Fibroblast of villous mesenchyme (primary cell): ENCODE results near the gene NCAM2. TPM values are rescaled to one million over a fixed set of nuclear protein-coding genes. Genes with fewer than 3 reads are reported as not detected.
A peak's percentile ranks its signal among the peaks of the same experiment; 100 is the strongest.

ENCODE experiments used
- DNase-seq: peaks from one replicate; pipeline ENCODE4 v3.0.0-alpha.2; 2010; ENCODE audit warnings: low read depth
- H3K4me3 ChIP-seq: 2 replicates; pipeline ENCODE4 v1.5.1; 2011; ENCODE audit warnings: low read depth, mild to moderate bottlenecking, low read length
- total RNA-seq: library from RNA; depleted of rRNA; stranded (reverse); fragments of >200 nt; gene quantifications from 2 replicates; pipeline ENCODE4 v1.2.3, GENCODE V29; 2012
- TF ChIP-seq, protein P1 (sequence below): IDR thresholded peaks from 2 replicates; pipeline ENCODE4 v1.5.1; 2012; ENCODE audit warnings: low read depth, mild to moderate bottlenecking, low read length; ENCODE audit not compliant: insufficient read depth

The NCAM2 gene
- total RNA-seq, 1 donor: 5.2 TPM

DNA sequence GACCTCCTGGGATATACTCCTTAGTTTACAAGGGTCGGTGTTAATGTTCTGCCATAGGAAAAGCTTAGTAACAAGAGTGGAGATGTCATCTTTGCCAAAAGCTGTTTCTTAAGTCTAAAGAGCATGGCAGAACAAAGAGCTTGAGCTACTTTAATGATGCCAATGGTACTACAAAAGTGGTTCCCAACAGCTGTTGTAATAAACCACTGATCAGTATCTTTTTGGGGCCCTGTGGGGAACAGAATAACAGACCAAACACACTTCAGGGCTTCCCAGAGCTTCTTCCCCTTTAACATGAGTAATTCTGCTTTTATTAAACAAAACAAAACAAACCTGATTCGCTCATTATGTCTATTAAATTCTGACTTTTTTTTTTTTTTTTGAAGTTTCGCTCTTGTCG is 116.3 kb downstream of the NCAM2 start:
- TF ChIP-seq, protein P1, sequence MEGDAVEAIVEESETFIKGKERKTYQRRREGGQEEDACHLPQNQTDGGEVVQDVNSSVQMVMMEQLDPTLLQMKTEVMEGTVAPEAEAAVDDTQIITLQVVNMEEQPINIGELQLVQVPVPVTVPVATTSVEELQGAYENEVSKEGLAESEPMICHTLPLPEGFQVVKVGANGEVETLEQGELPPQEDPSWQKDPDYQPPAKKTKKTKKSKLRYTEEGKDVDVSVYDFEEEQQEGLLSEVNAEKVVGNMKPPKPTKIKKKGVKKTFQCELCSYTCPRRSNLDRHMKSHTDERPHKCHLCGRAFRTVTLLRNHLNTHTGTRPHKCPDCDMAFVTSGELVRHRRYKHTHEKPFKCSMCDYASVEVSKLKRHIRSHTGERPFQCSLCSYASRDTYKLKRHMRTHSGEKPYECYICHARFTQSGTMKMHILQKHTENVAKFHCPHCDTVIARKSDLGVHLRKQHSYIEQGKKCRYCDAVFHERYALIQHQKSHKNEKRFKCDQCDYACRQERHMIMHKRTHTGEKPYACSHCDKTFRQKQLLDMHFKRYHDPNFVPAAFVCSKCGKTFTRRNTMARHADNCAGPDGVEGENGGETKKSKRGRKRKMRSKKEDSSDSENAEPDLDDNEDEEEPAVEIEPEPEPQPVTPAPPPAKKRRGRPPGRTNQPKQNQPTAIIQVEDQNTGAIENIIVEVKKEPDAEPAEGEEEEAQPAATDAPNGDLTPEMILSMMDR: no peak
- H3K4me3 ChIP-seq: no peak overlapping the region
- no peak for DNase-seq

DNA sequence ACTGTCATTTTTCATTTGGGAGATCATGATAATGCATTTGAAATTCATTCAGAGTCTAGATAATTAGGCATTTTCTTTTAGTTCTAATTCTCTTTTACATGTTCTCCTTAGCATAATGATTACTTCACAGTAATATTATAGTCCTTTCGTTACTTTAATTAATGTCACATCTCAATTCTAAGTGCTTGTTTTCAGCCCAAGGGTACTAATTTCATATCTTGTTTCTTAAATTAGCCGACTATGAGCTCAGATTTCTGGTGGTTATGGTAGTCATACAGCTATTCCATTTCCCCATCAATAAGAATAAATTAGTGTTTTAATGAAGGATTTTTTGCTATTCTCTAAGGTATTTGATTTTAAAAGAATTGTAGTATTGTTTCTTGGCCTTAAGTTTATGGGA is 120.9 kb downstream of the NCAM2 start:
- TF ChIP-seq, protein P1: no peak
- DNase-seq: no peak
- no peak overlapping the region for H3K4me3 ChIP-seq

DNA sequence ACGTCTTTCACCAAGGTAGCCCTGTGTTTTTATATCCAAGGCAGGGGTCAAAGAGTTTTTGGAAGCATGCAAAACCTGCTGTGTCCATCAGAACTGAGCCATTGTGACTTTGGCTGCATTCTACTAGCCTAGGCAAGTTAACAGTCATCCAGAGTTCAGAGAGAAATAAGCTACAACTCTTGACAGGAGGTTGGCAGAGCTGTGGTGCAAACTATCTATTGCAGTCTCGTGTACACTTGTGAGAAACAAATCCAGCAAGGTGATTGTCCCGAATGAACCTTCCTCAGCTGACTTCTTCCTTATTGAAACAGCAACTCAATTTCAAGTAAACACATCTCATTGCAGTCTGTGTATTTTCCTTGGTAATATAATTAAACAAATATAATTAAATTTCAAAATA is 124.5 kb downstream of the NCAM2 start:
- TF ChIP-seq, protein P1: no peak
- no peak overlapping the region for H3K4me3 ChIP-seq
- no peak for DNase-seq

DNA sequence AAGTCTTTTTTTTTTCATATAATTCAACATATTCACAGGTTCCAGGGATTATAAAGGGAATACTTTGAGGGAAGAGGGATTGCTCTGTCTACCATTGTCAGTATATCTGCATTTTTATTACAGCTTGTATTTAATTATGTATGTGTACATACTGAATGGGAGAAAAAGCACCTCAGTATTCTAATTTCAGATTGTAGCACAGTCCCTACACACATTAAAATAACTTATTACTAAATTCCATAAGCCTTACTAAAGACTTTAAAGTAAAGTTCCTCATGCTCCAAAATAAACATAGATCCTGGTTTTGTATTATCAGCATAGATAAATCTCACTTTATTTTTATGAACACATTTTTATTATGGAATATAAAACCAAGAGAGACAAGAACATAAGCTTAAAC is 134.2 kb downstream of the NCAM2 start:
- no peak for DNase-seq
- TF ChIP-seq, protein P1: no peak
- no peak overlapping the region for H3K4me3 ChIP-seq

DNA sequence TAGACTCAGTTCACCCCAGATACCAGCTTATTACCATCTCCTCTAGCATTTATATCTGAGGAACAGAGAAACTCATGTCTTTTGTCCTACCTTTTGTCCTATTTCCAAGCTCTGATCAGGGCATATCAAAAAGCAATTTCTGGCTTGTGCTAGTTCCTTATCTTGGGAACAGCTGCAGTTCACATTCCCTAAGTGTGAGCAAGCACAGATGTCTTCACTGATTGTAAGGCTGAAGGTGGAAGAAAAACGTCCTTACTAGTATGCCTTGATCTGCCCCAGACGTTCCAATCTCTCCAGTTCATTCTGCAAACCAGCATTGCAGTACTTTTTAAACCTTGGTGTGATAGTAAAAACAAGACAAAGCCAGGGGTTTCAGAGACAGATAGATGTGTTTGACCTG is 139.8 kb downstream of the NCAM2 start:
- DNase-seq: peak; percentile 27
- TF ChIP-seq, protein P1: no peak
- no peak overlapping the region for H3K4me3 ChIP-seq

DNA sequence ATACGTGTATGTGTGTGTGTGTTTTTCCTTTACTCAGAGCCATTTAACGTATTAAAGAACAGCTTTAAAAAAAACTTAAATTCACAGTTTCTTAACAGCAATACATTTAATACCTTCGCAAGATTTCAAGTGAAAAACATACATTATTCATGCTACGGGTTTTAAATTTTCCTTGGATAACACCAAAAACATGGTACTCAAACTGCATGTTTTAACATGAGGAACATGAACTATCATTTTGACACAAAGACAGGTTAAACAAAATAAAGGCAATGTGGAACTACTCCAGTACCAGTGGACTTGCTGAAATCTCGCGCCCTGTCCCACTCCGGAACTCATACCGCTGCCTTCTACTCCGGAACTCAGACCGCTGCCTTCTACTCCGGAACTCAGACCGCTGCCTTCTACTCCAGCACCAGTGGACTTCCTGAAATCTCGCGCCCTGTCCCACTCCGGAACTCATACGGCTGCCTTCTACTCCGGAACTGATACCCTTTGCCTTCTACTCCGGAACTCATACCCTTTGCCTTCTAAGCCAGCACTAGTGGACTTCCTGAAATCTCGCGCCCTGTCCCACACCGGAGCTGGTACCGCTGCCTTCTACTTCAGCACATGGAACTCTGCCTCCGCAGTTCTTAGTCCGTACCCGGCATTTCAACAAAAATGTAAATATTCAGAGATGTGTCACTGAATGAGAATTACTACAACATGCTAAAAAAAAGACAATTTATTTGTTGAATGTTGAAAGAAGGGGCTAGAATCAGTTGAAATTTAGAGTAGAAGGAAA is 148.6 kb downstream of the NCAM2 start:
- peak overlapping the region; percentile 57 for H3K4me3 ChIP-seq
- DNase-seq: peak; percentile 69
- TF ChIP-seq, protein P1: no peak

DNA sequence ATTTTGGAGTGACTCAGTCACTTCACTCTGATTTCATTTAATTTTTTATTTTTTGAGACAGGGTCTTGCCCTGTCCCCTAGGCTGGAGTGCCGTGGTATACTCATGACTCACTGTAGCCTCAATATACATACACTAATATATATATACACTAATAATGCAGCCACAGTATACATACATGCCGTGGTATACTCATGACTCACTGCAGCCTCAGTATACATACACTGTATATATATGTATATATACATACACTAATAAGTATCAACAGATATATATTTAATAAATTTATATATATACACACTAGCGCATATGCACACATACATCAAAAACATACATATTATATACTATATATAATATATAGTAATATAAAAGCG is 149.2 kb downstream of the NCAM2 start:
- TF ChIP-seq, protein P1: no peak

More for the DNA sequence above, 149.2 kb downstream of the NCAM2 start:
- no peak for DNase-seq
- H3K4me3 ChIP-seq: peak overlapping the region; percentile 57
